DMS79 treated with DMSO at 0.1 percent for 48 hours (cell line): Measurements from ENCODE around the gene SPAG16.

Experiments used
- DNase-seq: peaks from one replicate; lab custom pipeline; 2025; lab: John Stamatoyannopoulos, UW

The SPAG16 gene

DNA sequence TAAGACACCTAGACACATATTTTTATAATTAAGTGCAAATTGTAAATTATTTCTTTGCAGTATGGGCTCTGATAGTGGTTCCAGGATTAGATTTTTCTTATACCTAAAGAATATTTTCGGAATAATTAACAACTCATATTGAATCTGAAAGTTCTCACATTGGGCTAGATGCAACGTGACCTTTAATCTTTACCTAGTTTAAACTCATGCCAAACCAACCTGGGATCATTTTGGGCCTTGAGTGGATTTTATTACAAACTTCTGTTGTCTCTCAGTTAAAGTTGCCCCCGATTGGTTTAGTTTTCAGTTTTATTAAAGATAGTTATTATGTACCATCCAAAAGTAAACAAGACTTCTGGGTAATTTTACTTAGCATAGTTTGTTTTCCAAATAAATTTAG is 896.4 kb downstream of the SPAG16 start:
- DNase-seq: no peak

DNA sequence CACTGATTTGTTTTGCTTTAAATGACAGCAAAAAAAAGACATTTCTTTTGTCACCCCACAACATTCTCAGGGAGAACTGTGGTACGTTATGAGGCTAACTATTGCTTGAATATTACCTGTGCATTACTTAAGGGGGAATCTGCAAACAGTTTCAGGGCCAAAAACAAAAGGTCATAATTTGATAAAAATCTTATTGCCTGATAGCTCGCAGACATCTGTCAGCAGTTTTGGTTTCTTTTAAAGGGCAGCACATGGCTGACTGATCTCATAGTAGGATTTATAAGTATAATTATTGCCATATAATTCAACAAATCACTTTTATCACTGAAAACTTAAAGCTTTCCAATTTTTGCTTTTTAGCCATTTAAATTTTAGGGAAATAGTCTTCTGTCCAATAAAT is 900.2 kb downstream of the SPAG16 start:
- no peak for DNase-seq

DNA sequence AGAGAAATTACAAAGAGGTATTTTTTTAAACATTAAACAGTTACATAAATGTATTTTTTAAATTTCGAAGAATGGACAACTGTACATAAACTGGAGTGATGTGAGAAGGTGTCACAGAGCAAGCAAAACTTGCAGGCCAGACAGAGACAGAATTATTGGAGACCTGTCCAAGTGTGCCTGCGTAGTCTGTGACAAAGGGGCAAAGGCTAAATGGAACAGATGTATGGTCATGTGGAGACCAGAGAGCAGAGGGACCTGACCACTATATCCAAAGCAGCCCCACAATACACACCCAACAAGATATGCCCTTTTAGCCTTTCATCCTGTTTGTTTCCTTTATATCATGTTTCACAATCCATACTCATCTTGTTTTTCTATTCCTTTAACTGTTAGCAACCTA is 901.3 kb downstream of the SPAG16 start:
- no peak for DNase-seq

DNA sequence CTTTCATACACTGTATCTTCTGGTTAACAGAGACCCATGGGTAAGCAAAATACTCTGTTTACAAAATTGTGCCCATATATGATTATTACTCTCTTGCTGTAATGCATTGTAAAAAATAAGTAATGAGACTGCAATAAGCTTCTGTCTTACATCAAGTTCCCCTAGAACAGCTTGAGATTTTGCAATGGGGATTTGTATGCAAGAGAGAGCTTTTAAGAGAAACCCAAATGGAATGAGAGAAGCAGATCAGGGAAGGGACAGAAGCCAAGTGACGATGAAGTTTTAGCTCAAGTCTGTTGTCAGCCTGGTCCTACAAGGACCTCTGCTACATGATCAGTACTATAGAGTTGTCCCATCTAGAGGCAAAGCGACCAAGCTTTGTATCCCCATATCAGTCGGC is 908.4 kb downstream of the SPAG16 start:
- no peak for DNase-seq

DNA sequence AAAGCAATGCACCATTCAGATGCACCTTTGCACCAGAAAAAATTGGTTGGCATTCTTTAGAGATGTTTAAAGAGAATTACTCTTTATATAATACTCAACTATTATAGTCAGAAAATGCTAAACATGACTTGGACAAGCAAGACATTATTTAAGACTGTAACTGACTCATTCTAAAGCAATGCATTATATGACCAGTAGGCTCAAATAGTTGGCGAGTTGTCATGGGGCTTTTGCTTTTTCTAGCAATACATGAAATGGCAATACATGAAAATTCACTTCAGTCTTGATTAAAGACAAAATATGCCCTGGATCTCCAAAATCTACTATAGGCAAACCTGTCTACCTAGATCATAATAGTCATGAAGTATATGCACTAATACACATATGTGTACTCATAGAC is 909.7 kb downstream of the SPAG16 start:
- no peak for DNase-seq

DNA sequence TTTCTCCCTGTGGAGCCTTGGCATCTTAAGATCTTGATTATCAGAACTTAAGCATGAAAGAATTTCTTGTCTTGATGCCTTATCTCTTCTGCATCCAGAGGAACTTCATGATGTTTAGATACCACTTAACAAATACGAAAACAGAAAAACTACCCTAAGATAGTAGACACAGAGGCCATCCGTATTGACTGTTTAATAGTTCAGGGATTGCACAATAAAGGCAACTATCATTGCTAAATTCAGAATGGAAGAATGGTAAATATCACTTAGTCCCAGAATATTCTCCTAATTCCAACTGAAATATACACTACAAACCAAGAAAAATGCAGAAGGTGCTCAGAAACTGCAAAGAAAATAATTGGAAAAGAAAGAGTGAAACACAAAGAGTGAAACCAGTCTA is 912.0 kb downstream of the SPAG16 start:
- no peak for DNase-seq

DNA sequence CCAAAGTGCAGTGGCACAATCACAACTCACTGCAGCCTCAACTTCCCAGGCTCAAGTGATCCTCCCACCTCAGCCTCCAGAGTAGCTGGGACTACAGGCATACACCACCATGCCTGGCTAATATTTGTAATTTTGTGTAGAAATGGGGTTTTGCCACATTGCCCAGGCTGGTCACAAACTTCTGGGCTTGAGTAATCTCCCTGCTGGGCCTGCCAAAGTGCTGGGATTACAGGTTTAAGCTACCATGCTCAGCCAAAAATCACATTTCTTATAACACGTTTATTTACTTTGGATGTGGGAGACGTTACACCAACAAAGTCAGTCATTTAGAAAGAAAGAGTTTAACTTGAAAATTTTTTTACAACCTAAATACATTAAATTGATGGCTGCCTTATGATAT is 917.6 kb downstream of the SPAG16 start:
- DNase-seq: no peak

DNA sequence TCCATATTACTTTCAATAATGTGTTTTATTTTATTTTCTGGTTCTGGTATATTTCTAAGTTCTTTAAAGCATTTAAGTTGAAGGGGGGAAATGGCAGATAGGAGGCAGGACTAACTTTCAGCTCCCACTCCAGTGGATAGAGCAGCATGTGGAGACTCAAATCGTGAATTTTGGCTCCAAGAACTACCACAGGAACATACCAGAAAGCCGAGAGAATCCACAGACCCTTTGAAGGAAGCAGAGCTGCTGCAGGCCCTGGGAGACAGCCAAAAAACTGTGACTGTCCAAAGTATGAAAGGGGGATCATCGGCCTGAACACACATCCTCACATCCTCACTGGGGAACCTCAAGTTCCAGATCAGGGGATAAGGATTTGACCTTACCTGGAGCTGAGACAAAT is 919.0 kb downstream of the SPAG16 start:
- no peak for DNase-seq

DNA sequence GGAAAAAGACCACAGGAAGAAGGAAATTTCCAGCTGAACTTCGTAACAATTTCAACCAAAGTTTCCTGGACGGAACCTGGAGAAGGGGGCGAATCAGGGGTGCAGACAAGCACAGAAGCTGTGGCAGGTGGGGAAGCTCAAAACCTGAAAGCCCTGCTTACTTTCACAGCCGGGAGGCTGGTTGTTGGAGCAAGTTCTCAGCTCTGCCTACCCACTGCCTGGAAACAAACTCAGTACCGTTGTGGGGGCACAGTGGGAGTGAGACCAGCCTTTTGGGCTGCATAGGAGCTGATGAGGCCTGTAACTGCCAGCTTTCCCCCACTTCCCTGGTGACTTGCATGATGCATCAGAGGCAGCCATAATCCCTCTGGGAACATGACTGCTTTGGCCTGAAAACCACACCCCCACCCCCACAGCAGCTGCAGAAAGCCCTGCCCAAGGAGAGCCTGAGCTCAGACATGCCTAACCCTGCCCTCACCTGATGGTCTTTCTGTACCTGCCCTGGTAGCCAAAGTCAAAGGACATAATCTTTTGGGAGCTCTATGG is 919.6 kb downstream of the SPAG16 start:
- no peak for DNase-seq

DNA sequence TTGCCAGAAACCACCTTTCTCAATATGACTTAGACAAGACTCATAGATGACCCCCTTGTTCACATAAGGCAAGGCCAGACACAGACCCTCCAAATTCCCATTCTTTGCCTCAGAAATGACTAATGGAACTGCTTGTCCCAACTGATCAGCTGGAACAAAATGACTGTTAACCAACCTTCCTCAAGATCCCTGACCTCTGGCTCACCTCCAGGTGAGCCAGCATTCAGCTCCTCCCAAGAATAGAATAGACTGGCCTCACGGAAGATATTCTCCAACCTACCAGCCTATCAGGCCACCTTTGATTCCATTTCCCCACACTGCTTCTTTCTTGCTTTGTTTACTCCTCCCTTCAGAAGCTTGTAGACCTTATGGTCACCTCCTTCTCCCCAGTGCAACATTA is 930.8 kb downstream of the SPAG16 start:
- no peak for DNase-seq

DNA sequence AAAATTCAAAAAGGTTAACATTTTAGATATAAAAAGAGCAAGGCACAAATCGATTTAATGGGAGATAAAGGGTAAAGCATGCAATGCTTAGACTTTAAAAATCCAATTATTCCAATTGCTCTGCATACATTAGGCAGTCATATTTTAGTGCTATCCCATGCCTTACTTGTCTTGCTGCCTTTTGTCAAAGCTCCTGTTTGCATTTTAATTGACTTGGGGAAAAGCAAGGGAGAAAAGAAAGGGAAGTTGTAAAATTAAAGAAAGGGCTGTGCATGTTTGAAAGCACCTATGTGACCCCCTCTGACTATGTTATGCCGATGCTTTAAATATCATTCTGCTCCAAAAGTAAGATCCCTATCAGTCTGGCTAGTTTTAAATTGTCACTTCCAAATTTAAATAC is 932.9 kb downstream of the SPAG16 start:
- no peak for DNase-seq

DNA sequence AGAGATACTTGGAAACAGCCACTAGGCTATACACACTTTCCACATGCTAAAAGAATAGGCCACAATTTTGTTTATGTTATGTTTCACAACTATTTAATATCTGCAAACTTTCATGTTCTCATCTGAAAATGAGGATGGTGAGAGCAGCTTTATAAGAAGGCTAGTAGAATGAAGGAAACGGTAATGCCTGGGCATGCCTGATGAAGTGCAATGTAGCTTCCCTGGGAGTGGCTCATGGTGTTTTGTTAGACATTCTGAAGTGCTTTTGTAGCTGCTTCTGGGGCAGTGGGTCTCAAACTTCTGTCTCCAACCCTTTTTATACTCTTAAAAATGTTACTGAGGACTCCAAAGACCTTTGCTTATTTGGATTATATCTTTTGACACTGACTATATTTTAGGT is 933.3 kb downstream of the SPAG16 start:
- DNase-seq: no peak

DNA sequence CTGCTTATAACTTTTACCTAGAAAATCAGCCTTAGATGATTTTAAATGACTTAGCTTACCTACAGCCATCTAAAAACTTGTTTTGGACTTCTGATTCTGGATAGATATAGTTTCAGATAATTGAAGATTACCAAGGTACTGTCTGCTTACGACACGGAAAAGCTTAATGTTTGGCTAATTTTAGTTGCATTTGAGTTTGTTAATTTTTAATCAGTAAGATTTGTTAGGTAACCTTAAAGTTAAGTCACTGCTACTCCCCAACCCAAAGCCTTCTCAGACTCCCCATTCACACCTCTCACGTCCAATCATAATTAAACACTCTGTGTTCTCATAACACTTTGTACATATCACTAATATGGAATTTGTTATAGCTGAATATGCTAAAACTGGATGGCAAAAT is 936.0 kb downstream of the SPAG16 start:
- no peak for DNase-seq

DNA sequence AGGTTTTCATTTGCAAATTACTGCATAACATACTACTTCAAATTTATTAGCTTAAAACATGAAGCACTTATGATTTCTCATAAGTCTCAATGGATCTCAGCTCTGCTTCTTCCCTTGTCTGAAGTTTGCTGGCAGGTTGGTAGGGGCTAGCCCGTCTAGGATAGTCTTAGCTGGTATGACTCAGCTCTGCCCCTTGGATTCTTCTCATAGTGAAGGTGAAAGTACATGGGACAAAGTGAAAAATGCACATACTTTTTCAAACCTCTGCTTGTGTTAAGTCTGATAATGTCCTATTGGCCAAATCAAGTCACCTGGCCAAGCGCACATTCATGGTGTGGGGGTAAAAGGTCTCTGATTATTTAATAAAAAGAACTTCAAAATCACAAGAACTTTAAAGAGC is 941.8 kb downstream of the SPAG16 start:
- DNase-seq: no peak

DNA sequence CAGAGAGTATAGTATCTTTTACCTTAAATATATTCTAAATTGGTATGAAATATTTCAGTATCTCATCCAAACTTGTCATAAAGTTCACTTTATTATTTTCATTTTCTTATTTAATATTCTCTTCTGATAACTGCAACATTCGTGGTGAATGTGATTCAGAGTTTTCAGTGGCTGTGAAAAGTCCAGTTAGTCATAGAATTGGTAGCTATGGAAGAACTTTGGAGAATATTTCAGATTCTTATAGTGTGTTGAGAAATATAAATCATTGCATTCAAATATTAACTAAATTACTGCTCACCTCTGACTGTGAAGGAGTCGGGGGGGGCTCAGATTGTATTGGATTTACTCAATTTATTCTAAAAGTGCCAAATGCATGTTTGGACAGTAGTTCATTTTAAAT is 948.0 kb downstream of the SPAG16 start:
- DNase-seq: no peak

DNA sequence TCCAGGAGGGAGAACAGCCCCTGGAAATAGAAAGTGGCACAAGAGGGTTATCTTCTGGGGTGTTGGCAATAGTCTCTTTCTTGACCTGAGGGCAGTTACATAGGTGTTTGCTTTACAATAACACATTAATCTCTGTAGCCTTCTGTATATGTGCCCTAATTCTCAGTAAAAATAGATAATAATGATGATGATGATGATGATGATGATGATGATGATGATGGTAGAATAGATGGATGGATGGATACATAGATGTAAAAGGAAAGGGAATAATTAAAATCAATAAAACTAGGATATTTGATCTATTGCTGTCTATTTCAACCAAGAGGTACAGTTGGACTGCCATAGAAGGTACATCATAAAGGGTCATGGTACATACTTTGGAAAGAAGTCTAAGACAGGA is 948.9 kb downstream of the SPAG16 start:
- DNase-seq: no peak

DNA sequence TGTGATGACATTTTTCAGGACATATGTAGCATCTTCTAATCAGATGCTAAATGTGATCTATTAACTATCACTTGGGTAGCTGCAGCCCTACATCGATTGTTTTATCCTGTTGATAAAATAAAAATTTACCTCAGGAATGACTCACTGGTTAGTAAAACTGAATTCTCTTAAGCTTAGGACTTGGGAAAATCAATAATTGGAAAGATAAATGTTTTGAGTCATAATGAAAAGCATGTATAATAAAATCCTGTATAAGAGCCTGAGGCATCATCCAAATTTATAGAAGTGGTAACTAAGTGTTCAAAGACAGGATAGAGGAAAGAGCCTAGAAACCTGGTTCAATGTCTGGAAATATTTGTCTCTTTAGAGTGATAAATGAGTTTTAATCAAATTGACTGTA is 958.5 kb downstream of the SPAG16 start:
- DNase-seq: no peak

DNA sequence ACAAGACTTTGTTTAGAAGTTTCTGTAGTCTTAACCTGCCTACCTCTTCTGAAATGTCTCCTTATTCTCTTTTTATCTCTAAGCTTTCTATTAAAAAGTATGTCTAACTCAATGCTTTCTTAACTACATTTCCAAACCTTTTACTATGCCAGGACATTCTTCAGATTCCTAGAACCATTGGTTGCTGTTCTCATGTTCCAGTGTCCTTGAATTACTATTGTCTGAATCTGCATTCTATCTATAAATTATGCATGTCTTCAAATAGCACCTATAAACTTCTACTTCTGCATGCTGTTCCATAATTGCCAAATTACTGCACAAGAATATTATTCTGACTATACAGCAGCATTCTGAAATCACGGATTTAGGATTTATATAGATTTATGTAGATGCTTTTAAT is 960.6 kb downstream of the SPAG16 start:
- no peak for DNase-seq

DNA sequence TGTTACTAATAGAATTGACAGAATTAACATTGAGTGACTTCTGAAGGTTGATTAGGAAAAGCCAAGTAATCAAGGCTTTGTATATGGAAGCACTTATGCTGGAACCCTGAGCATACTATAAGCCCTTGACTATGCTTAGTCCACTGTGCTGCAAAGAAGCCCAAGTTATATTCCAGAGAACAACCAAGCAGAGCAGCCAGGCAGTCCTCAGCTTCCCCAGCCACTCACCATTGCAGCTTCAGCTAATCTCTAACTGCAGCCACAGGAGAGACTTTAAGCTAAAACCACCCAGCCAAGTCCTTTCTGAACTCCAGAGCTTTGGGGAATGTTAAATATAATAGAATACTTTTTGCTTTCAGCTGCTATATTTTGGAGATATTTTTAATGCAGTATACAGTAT is 962.2 kb downstream of the SPAG16 start:
- no peak for DNase-seq

DNA sequence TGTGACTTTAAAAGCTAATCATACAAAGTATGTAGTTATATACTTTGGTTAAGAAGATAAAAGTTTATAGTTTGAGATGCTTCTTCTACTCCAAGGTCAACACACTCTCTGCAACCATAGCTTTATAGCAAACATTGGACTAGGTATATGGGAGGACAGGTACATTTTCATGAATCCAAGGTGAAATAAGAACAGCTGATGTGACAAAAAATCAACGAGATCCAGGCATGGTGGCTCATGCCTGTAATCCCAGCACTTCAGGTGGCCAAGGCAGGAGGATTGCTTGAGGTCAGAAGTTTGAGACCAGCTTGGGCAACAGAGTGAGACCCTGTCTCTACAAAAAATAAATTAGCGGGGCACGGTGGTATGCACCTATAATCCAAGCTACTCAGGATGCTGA is 963.3 kb downstream of the SPAG16 start:
- no peak for DNase-seq

DNA sequence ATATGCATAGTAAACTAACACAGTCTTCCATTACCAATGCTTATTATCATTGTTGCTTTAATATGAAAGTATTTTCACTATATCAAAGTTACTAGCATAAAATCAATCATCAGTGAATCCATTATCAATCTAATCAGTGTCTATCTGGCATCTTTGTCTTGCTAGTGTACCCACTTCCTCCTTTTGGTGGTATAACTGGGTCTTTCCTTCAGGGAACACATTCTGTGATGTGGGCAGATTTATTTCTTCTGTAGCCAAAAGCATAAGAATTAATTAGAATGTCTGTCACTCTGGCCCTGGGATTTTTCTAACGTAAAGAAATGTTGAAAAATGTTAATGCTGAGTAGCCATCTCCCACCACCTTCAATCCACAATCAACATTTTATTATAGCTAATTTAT is 970.8 kb downstream of the SPAG16 start:
- no peak for DNase-seq

DNA sequence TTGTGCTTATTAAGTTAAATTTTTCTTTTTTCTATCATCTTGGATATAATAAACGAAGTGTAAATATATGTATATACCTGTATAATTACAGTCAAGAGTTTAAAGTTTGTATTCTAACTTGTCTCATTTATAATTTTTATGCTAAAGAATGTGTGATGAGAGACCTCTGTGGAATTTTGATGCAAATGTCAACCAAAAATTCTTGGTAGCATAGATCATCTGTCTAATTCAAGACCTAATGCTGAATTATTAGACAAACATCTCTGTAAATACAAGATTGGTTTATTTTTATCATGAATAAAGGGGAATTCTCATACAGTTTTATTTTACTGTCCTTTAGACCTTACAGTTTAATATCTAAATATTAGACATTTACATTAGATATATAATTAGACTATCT is 977.4 kb downstream of the SPAG16 start:
- DNase-seq: no peak

DNA sequence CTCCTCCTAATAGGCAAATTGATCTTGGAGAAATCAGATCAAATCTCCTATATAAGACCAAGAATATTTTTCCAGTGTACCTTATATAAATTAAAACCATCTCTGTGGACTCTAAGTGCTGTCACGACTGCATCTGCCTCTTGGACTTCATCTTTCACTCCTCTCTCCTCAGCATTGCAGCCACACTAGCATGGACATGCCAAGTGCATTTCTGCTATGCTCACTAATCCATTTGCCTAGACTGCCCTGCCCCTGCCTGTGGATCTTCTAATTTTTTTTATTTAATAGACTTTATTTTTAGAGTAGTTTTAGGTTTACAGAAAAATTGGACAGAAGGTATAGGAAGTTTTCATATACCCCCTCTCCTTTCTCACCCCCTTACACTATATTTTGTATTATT is 979.9 kb downstream of the SPAG16 start:
- DNase-seq: no peak

DNA sequence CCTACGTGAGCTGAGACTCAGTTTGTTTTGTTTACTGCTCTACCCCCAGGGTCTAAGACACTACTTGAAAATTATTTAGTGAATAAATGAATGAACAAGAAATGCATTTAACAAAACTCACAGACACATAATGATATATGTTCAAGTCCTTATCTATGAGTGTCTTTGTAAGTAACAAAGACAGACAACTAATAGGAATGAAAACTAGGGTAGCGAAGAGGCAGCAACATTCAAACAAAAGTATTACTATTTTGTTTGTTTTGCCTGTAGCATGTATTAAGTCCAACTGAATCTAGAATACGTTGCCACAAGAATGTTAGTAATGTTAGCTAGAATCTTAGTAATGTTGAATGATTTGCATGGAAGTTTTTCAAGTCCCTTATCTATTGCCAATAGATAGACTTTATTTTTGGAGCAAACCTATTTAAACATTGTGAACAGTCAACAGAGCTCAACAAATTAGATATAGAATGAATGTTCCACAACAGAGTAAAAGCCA is 981.8 kb downstream of the SPAG16 start:
- no peak for DNase-seq

DNA sequence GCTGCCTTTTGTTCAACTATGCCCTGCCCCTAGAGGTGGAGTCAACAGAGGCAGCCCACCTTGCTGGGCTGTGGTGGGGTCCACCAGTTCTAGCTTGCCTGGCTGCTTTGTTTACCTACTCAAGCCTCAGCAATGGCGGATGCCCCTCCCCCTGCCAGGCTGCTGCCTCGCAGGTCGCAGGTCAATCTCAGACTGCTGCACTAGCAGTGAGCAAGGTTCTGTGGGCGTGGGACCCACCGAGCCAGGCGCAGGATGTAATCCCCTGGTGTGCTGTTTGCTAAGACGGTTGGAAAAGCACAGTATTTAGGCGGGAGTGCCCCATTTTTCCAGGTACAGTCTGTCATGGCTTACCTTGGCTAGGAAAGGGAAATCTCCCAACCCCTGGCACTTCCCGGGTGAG is 993.6 kb downstream of the SPAG16 start:
- DNase-seq: no peak
